GM19035 (cell line): ENCODE results near the gene HPCAL4.
A peak's percentile ranks its signal among the peaks of the same experiment; 100 is the strongest.

Experiments used
- ATAC-seq: cut with Tn5 transposase; IDR thresholded peaks from one replicate; pipeline ENCODE4 v1.9.1; 2021; ENCODE audit not compliant: unreplicated experiment

Gene HPCAL4

GRCh38 chr1:39704757-39705156, 13.5 kb upstream of the HPCAL4 start:
- no peak for ATAC-seq

GRCh38 chr1:39701049-39701439, 9.8 kb upstream of the HPCAL4 start:
- ATAC-seq, result no peak

- no peak for ATAC-seq
These were observed 9.1 kb upstream of the HPCAL4 start for GRCh38 chr1:39700348-39700747.

- no peak for ATAC-seq
These were observed 8.2 kb upstream of the HPCAL4 start for GRCh38 chr1:39699419-39699818.

- ATAC-seq, result no peak
These were observed 7.3 kb upstream of the HPCAL4 start for GRCh38 chr1:39698568-39698967.

- ATAC-seq, result no peak
These were observed 5.2 kb upstream of the HPCAL4 start for GRCh38 chr1:39696448-39696847.

- no peak for ATAC-seq
These were observed 3.8 kb upstream of the HPCAL4 start for GRCh38 chr1:39695016-39695415.

GRCh38 chr1:39694026-39694425, 2.8 kb upstream of the HPCAL4 start:
- ATAC-seq, result no peak

- ATAC-seq, result no peak
These were observed 1.2 kb upstream of the HPCAL4 start for GRCh38 chr1:39692152-39693074.

GRCh38 chr1:39690794-39691382, 345 bp downstream of the HPCAL4 start:
- peak; percentile 7 for ATAC-seq

GRCh38 chr1:39690225-39690624, 1.0 kb downstream of the HPCAL4 start:
- no peak for ATAC-seq

- no peak for ATAC-seq
These were observed 1.6 kb downstream of the HPCAL4 start for GRCh38 chr1:39689635-39690034.

GRCh38 chr1:39689214-39689613, 2.0 kb downstream of the HPCAL4 start:
- no peak for ATAC-seq

GRCh38 chr1:39688706-39689105, 2.5 kb downstream of the HPCAL4 start:
- ATAC-seq, result no peak

- no peak for ATAC-seq
These were observed 4.0 kb downstream of the HPCAL4 start for GRCh38 chr1:39687243-39687642.

GRCh38 chr1:39685071-39685470, 6.2 kb downstream of the HPCAL4 start:
- no peak for ATAC-seq

GRCh38 chr1:39684313-39684664, 6.9 kb downstream of the HPCAL4 start:
- ATAC-seq, result no peak

- no peak for ATAC-seq
These were observed 7.5 kb downstream of the HPCAL4 start for GRCh38 chr1:39683591-39684312.

- no peak for ATAC-seq
These were observed 9.2 kb downstream of the HPCAL4 start for GRCh38 chr1:39681999-39682398.

- no peak for ATAC-seq
These were observed 9.9 kb downstream of the HPCAL4 start for GRCh38 chr1:39681294-39681693.

- no peak for ATAC-seq
These were observed 10.5 kb downstream of the HPCAL4 start for GRCh38 chr1:39680751-39681150.

GRCh38 chr1:39679821-39680220, 11.4 kb downstream of the HPCAL4 start:
- ATAC-seq, result no peak
